Activated CD8-positive, alpha-beta T cell treated with anti-CD3 and anti-CD28 coated beads, Interleukin-2, amount 10 ng/mL, durations not matched to agents 7 days and 5 days (primary cell): ENCODE results near the gene NPM1. TPM values are rescaled to one million over a fixed set of nuclear protein-coding genes. Genes with fewer than 3 reads are reported as not detected.

Experiments used
- microRNA-seq: library from miRNA; unstranded; fragments of <30 nt; microRNA quantifications from one replicate; pipeline ENCODE4 v1.2.0, GENCODE V29; 2022
- total RNA-seq, 2 experiments: library from RNA; stranded (reverse); gene quantifications; one replicate each; pipeline ENCODE4 v1.2.3, GENCODE V29; 2021

The NPM1 gene
- total RNA-seq, 2 experiments from 2014 or later, result 1,308 to 1,394 TPM

Small RNA genes lying within 50 kb of the gene (microRNA-seq; reads per million reads assigned to microRNA genes)
- not detected for gene MIR3912

Other genes starting within 250 kb of the NPM1 start
- gene TLX3, start 78.6 kb upstream of the NPM1 start, total RNA-seq, result not detected
- not detected for gene FGF18, start 31.8 kb downstream of the NPM1 start, total RNA-seq